NCI-H2196 treated with DMSO at 0.1 percent for 48 hours (cell line): ENCODE results near the gene LITAF.
"Not testable (repeated sequence)": the region's sequence is repeated elsewhere in the genome, so short reads cannot be mapped to it uniquely, and the experiment has no call there.

Source experiments
- DNase-seq: peaks from one replicate; lab custom pipeline; 2025; ENCODE audit not compliant: unreplicated experiment; lab: John Stamatoyannopoulos, UW

Gene LITAF

GRCh38 chr16:11601425-11601824 lies 14.7 kb upstream of the LITAF start:
- no peak for DNase-seq

GRCh38 chr16:11599579-11599978 lies 12.9 kb upstream of the LITAF start:
- DNase-seq = no peak

GRCh38 chr16:11597235-11598095 lies 10.7 kb upstream of the LITAF start:
- no peak for DNase-seq

- no peak for DNase-seq
Measured at GRCh38 chr16:11596572-11597226, 10.0 kb upstream of the LITAF start.

- no peak for DNase-seq
Measured at GRCh38 chr16:11593581-11593980, 6.9 kb upstream of the LITAF start.

- not testable (repeated sequence) for DNase-seq
Measured at GRCh38 chr16:11593076-11593475, 6.4 kb upstream of the LITAF start.

GRCh38 chr16:11591630-11592029 lies 4.9 kb upstream of the LITAF start:
- DNase-seq = not testable (repeated sequence)

GRCh38 chr16:11589198-11589550 lies 2.5 kb upstream of the LITAF start:
- DNase-seq = no peak

- DNase-seq = no peak
Measured at GRCh38 chr16:11588321-11589197, 1.8 kb upstream of the LITAF start.

- no peak for DNase-seq
Measured at GRCh38 chr16:11587643-11588247, 1.0 kb upstream of the LITAF start.

- no peak for DNase-seq
Measured at GRCh38 chr16:11586378-11586855, 302 bp downstream of the LITAF start.

- no peak for DNase-seq
Measured at GRCh38 chr16:11585460-11586377, 1.0 kb downstream of the LITAF start.

GRCh38 chr16:11583889-11584565 lies 2.7 kb downstream of the LITAF start:
- DNase-seq = no peak

- DNase-seq = no peak
Measured at GRCh38 chr16:11583166-11583565, 3.6 kb downstream of the LITAF start.

GRCh38 chr16:11582157-11582814 lies 4.4 kb downstream of the LITAF start:
- DNase-seq = no peak

- DNase-seq = no peak
Measured at GRCh38 chr16:11581678-11582077, 5.0 kb downstream of the LITAF start.

- DNase-seq = no peak
Measured at GRCh38 chr16:11580451-11581086, 6.2 kb downstream of the LITAF start.

- DNase-seq = not testable (repeated sequence)
Measured at GRCh38 chr16:11577290-11577660, 9.4 kb downstream of the LITAF start.
